Tongue (tissue), 2 donors: ENCODE measurements around the gene NEURL1. TPM values are rescaled to one million over a fixed set of nuclear protein-coding genes. Genes with fewer than 3 reads are reported as not detected.

Experiments used
- DNase-seq: peaks from one replicate; pipeline ENCODE4 v3.0.0-alpha.2; 2015
- total RNA-seq: library from RNA; depleted of rRNA; stranded (reverse); fragments of >200 nt; gene quantifications from one replicate; pipeline ENCODE4 v1.2.3, GENCODE V29; 2014

The NEURL1 gene
- total RNA-seq, 1 donor from 2014 or later: 46.2 TPM

- DNase-seq: no peak
These were observed 54.0 kb downstream of the NEURL1 start for GRCh38 chr10:103547391-103547946.

DNA sequence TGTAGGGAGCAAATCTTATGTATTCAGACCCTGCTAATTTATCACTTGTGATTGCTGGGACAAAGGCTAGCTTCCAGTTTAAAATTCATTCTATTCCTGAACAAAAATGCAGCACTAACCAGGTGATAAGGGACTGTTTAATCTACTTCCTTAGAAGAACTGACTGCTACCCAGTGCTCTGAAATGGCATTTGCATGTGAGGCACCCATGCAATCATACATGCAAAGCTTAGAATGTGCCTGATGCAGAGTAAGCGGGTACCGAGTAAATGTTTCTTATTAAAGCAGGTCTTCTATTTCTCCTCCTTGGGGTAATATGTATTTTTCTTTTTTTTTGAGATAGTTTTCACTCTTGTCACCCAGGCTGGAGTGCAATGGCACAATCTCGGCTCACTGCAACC, 54.5 kb downstream of the NEURL1 start:
- DNase-seq: no peak

DNA sequence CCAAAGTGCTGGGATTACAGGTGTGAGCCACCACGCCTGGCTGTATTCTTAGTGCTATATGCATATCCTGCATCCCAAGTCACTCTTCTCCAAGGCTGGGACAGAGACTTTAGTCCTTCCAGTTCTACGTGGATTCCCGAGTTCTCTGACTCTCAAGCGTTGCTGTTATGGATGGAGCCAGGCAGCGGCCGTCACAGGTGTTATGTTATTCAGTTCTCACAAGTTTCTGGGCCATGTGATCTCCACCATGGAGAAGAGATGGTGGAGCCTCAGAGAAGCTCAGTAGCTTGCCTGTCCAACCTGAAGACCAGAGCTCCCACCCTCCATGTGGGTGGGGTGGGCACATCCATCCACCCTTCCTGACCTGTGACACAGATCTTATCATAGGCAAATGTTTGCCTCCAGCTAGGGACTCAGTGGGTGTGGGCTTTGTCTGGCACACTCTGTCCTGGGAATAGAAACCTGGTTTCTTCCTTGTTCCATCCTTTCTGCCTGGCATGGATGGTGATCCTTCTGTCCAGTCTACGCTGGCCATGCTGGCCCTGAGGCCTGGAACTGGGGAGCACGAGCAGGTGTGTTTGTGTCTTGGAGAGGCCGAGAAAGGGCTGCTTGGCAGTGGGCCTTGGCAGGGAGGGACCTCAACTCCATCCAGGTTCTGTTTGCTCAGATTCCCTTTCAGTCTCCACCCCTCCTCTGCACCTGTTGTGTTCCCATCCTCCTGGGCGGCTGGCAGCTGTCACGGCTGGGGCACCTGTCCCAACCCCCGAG, 55.3 kb downstream of the NEURL1 start:
- peak; percentile 87 for DNase-seq

- DNase-seq: no peak
These were observed 55.8 kb downstream of the NEURL1 start for GRCh38 chr10:103549349-103549685.

- no peak for DNase-seq
These were observed 56.7 kb downstream of the NEURL1 start for GRCh38 chr10:103550229-103550628.

- no peak for DNase-seq
These were observed 58.4 kb downstream of the NEURL1 start for GRCh38 chr10:103551619-103552602.

DNA sequence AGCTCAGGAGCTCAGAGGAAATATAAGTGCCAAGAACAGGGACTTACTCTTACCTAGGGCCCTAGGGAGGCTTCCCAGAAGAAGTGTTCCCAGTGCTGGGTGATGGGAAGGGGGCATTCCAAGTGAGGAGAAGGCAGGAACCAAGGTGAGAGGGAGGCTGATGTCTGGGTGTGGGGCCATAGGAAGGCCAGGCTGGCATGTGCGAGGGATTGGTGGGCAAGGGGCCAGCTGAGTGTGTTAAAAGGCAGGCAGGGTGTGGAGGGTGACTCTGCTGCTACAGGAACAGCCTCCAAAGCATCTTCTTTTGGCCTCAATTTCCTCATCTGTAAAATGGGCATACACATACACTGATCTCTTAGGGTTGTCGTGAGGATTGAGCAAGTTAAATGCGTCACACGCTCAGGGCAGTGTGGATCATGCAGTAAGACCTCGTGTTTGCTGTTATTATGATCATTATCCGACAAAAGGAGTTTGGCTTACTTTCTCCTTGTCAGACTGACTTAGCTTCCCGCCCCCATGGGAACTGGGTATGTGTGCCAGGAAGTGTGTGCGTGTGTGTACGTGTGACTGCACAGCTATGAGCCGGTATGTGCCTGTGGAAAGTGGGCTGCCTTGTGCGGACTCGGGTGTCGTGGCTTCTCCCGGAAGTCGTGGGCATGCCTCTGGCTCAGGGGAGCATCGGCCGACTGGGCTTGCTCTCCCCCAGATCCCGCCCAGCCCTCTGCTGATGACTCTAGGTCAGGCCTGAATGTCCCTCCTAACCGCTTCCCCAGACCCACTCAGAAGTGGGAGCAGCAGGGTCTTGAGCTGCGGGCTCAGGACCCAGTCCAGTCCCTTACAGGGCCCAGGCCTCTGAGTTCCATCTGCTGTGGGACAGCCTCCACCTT, 59.6 kb downstream of the NEURL1 start:
- DNase-seq: no peak

DNA sequence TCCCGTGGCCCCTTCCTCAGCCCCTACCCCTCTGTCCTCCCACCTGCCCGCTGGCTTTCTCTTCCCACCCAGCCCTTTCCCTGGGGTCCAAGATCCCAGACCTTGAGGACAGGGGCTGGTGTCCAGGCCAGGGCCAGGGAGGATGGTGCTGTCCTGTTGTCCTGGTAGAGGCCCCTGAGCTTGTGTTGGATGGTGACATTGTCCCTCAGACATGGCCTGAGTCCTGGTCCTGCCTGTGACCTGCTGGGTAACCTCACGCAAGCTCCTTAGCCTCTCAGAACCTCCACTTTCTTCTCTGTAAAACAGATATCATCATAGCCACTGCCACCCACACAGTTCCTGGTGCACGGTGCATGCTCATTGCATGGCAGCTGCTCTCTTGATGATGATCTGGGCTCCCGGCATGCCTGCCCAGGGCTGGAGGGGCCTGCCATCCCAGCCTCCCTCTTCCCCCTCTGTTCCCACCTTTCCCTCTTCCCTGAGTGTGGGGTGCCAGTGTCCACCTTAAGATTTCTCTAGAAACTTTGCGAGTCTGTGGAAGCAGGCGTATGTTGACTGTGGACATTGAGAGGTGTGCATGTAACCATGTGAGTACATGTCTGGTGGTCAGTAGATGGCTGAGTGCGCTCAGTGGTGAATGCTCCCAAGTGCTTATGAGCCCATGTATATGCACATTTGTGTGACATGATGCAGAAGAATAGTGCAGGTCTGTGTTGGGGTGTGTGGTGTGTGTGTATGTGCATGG, 60.4 kb downstream of the NEURL1 start:
- no peak for DNase-seq

- DNase-seq: peak; percentile 87
These were observed 61.2 kb downstream of the NEURL1 start for GRCh38 chr10:103554488-103555324.

DNA sequence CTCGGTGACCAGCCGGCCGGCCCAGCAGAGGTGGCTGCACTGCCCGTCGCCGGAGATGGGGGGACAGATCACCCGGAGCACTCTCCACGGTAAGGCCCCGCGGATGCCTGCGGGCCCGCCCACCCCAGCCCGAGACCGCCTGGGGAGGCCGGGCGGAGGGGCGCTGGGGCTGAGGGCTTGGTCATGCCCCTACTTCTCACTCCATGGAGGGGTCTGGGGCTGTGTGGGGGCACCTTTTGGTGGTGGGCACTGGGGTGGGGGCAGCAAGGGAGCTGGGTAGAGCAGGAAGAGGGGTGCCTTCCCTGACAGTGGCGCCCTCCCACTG, 61.8 kb downstream of the NEURL1 start:
- no peak for DNase-seq

DNA sequence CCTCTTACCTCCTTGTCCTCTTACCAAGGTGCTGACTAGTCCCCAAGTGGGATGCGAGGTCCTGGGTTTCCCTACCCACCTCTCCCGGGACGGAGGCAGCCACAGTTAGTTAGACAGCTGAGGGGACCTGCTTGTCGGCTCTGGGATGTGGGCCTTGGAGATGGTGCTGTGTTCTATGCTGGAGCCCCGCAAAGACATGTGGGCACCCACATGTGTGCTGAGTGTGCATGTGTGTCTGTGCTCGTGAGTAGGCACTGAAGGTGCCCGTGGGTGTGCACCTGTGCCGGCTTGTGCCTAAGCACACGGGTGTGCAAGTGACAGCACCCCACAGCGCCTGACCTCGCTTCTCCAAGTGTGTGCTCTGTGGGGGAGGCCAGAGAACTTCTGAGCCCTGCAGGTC, 62.2 kb downstream of the NEURL1 start:
- no peak for DNase-seq

GRCh38 chr10:103556383-103557007, 63.0 kb downstream of the NEURL1 start:
- no peak for DNase-seq

GRCh38 chr10:103557455-103557854, 64.0 kb downstream of the NEURL1 start:
- no peak for DNase-seq

- DNase-seq: no peak
These were observed 65.4 kb downstream of the NEURL1 start for GRCh38 chr10:103558911-103559310.

DNA sequence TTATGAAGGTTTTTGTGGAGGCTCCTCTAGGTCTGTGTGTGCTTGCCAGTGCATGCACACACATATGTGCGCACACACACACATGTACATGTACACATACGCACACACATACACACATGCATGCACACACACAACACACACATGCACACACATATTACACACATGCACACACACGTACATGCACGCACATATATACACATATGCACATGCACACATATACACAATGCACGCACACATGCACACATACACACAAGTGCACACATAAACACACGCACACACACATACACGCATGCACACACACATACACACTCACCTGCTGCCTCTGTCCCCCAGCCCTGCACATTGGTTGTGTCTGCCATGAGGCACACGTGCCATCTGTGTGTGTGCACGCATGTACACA, 66.3 kb downstream of the NEURL1 start:
- DNase-seq: no peak

GRCh38 chr10:103560886-103561285, 67.4 kb downstream of the NEURL1 start:
- DNase-seq: no peak

DNA sequence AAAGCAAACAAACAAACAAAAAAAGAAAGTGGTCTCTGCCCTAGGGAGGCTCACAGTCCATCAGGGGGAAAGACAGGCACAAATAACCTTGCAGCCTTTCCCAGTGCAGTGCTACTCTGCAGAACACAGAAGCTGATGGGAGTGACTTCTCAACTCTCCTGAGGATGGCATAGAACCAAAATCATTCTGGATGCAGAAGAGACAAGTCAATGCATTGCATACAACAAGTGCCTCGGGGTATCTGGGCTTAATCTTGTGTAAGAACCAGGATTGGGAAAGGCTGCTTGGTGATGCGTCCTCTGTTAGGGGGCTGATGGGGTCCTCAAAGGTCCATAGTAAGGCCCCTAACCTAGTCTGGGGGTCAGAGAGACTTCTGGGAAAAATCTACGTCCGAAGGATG, 68.9 kb downstream of the NEURL1 start:
- DNase-seq: no peak

DNA sequence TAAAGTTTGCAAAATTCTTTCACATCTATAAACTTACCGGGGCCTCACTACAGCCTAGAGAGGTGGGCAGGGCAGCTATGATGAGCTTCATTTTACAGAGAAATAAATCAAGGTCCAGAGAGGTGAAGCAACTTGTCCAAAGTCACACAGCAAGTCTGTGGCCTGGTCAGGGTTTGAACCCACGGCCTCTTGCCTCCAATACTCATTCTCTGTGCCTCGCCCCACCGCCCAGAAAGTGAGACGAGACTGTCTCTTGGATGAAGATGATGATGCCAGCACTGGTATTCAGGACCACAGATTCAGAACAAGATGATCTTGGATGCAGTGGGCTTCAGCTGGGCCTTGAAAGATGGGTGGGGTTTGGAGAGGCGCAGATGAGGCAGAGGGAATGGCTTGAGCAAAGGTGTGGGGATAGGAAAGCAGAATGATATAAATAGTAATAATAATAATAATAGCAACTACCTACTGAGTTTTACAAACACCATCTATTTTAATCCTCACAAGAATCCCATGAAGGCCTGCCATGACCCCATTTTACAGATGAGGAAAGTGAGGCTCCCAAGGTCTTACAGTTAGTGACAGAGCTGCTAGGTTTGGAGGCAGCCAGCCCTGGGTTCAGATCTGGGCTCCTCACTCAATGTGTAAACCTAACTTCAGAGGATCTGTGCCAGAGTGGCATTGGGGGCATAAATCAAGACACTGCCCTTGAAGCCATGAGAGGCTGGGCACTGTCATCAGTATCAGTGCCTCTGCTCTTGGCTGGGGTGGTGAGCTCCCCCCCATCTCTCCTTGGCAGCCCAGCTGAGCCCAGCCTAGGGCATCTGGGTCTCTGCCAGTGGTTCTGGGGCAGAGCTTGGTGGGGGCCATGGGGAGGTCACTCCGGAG, 70.0 kb downstream of the NEURL1 start:
- no peak for DNase-seq

DNA sequence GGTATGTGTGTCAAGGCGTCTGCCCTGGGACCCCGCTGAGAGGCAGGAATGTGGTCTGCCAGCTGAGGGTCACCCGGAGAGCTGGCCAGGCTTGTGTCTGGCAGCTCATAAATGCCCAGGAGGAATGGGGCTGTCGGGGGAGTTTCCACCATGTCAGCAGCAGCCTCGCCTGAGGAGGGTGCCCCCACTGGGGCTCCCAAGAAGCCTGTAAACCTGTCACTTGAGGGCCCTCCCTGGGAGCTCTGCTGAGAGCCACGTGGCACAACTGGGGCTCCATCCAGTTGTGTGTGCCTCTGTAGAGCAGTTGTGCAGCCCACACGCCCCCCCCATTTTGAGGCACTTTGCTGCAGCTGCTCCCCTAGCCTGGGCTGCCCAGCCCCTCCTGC, 70.6 kb downstream of the NEURL1 start:
- peak; percentile 80 for DNase-seq
